Chondrocyte (in vitro differentiated cells): ENCODE results near the gene MYL9. TPM values are rescaled to one million over a fixed set of nuclear protein-coding genes. Genes with fewer than 3 reads are reported as not detected.

Experiments
- DNase-seq: peaks from one replicate; pipeline ENCODE4 v3.0.0; 2021; ENCODE audit warnings: mixed read lengths, low spot score
- H3K27ac Mint-ChIP-seq: one replicate; pipeline ENCODE4 v1.8.0; 2021; ENCODE audit warnings: mild to moderate bottlenecking, moderate library complexity, mixed read lengths; ENCODE audit not compliant: unreplicated experiment
- H3K27me3 Mint-ChIP-seq: 2 replicates; pipeline ENCODE4 v1.8.0; 2021; ENCODE audit warnings: low read depth, mixed read lengths
- H3K36me3 Mint-ChIP-seq: 2 replicates; pipeline ENCODE4 v1.8.0; 2021; ENCODE audit warnings: low read depth, mixed read lengths
- H3K4me1 Mint-ChIP-seq: 2 replicates; pipeline ENCODE4 v1.8.0; 2021; ENCODE audit warnings: low read depth, mild to moderate bottlenecking, mixed read lengths
- H3K4me3 Mint-ChIP-seq: one replicate; pipeline ENCODE4 v1.8.0; 2021; ENCODE audit warnings: mild to moderate bottlenecking, moderate library complexity, mixed read lengths; ENCODE audit not compliant: unreplicated experiment
- H3K9me3 Mint-ChIP-seq: 2 replicates; pipeline ENCODE4 v1.8.0; 2021; ENCODE audit warnings: low read depth, mixed read lengths
- total RNA-seq: library from RNA; stranded (reverse); gene quantifications from 3 replicates; pipeline ENCODE4 v1.2.1, GENCODE V29; 2021
- TF ChIP-seq, protein P1 (sequence below): fragments of 200-600 bp; sonication (generic); IDR thresholded peaks from 2 replicates; pipeline ENCODE4 v1.5.0; 2021; ENCODE audit warnings: antibody characterized with exemption, mild to moderate bottlenecking, moderate library complexity

Gene MYL9
- total RNA-seq, 1 donor from 2014 or later, result 1,930 TPM

DNA sequence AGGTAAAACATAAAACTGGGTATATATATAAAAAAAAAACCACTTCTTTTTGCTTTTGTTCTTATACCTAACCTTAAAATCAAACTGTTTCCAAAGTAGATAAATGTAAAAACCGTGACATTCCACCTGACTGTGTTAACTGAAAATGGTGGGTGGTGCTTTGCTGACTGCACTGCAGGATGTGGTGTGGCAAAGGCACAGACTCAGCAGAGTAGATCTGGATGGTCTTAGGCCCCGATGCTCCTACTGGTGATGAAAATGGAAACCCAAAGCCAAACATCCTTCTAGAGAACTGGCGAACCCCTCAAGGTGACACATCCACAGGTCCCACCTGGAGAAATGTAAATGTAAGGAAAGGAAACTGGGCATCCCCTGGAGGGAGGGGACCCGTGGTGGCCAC is 41.0 kb downstream of the MYL9 start:
- TF ChIP-seq, protein P1, sequence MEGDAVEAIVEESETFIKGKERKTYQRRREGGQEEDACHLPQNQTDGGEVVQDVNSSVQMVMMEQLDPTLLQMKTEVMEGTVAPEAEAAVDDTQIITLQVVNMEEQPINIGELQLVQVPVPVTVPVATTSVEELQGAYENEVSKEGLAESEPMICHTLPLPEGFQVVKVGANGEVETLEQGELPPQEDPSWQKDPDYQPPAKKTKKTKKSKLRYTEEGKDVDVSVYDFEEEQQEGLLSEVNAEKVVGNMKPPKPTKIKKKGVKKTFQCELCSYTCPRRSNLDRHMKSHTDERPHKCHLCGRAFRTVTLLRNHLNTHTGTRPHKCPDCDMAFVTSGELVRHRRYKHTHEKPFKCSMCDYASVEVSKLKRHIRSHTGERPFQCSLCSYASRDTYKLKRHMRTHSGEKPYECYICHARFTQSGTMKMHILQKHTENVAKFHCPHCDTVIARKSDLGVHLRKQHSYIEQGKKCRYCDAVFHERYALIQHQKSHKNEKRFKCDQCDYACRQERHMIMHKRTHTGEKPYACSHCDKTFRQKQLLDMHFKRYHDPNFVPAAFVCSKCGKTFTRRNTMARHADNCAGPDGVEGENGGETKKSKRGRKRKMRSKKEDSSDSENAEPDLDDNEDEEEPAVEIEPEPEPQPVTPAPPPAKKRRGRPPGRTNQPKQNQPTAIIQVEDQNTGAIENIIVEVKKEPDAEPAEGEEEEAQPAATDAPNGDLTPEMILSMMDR, result no peak
- Mint-ChIP-seq H3K4me1 (peaks cover 10% of the 10 kb centered on the region), H3K36me3 (peaks cover 18% of the 10 kb centered on the region), H3K9me3 (no peaks in the 10 kb centered on the region), H3K27me3 (no peaks in the 10 kb centered on the region), H3K4me3 (no peak overlapping the region), H3K27ac (no peak overlapping the region)
- DNase-seq, result no peak

DNA sequence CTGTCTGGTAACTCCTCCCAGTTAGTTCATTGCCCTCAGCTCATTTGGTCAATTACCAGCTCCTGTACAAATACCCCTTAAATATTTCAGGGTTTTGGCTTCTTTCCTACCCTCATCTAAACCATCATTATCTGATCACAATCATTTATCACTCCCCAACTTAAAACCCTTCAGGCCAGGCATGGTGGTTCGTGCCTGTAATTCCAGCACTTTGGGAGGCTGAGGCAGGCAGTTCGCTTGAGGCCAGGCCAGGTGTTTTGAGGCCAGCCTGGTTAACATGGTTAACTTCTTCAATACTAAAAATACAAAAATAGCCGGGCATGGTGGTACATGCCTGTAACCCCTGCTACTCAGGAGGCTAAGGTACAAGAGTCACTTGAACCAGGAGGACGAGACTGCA is 41.5 kb downstream of the MYL9 start:
- Mint-ChIP-seq H3K9me3 (no peaks in the 10 kb centered on the region), H3K4me3 (no peak overlapping the region), H3K27ac (no peak overlapping the region), H3K4me1 (peaks cover 10% of the 10 kb centered on the region), H3K36me3 (peaks cover 18% of the 10 kb centered on the region), H3K27me3 (no peaks in the 10 kb centered on the region)
- no peak for DNase-seq
- TF ChIP-seq, protein P1, result no peak

DNA sequence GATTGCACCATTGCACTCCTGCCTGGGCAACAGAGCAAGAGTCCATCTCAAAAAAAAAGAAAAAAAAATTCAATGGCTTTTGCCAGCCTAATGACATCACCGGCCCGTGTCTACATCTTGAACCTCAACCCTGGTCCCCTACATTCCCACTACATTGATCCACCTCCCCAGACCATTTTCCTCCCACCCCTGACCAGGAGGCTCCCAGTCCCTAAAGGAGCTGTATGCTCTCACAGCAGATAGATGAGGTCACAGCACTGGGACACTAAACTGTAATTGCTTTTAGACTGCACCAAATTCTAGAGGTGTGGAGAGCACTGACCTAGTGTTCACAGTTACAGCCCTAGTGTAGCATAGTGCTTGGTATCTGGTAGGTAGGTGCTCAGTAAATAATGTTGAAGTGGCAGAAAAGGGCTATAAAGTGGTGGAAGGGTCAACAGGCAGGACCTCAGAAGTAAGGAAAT is 42.7 kb downstream of the MYL9 start:
- no peak for DNase-seq
- TF ChIP-seq, protein P1, result no peak
- Mint-ChIP-seq H3K36me3 (peaks cover 18% of the 10 kb centered on the region), H3K4me1 (peaks cover 10% of the 10 kb centered on the region), H3K9me3 (no peaks in the 10 kb centered on the region), H3K27me3 (no peaks in the 10 kb centered on the region), H3K27ac (no peak overlapping the region), H3K4me3 (no peak overlapping the region)

DNA sequence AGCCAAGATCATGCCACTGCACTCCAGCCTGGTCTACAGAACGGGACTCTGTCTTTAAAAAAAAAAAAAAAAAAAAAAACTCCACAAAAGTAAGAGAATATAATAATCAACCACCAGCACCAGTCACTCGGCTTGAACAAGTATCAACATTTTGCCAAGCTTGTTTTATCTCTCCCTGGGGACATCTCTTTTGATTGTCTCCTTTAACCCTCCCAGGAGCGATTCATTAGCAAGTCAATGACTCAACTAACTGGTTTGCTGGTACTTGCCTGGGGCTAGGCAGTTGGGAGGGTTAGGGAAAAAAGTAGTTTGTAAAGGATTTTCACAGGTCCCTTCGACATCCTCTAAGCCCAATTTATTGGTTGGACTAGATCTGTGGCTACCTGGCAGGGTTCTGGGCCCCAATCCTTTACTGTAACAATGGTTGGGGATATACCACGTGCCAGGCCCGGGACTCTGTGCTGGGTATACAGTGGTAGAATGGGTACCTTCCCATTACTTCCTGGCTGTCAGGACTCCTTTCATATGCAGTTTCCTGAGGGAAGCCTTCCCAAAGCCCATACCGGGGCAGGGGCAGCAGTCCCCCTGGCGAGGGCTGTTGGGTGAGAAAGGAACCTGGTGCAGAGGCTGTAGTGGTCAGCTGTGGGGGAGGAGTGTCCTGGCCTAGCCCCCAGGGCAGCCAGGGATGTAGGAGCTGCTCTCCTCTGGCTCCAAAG is 44.2 kb downstream of the MYL9 start:
- TF ChIP-seq, protein P1, result no peak
- Mint-ChIP-seq H3K9me3 (no peaks in the 10 kb centered on the region), H3K4me1 (peaks cover 3% of the 10 kb centered on the region), H3K36me3 (peaks cover 10% of the 10 kb centered on the region), H3K27ac (no peak overlapping the region), H3K27me3 (no peaks in the 10 kb centered on the region), H3K4me3 (no peak overlapping the region)
- no peak for DNase-seq

DNA sequence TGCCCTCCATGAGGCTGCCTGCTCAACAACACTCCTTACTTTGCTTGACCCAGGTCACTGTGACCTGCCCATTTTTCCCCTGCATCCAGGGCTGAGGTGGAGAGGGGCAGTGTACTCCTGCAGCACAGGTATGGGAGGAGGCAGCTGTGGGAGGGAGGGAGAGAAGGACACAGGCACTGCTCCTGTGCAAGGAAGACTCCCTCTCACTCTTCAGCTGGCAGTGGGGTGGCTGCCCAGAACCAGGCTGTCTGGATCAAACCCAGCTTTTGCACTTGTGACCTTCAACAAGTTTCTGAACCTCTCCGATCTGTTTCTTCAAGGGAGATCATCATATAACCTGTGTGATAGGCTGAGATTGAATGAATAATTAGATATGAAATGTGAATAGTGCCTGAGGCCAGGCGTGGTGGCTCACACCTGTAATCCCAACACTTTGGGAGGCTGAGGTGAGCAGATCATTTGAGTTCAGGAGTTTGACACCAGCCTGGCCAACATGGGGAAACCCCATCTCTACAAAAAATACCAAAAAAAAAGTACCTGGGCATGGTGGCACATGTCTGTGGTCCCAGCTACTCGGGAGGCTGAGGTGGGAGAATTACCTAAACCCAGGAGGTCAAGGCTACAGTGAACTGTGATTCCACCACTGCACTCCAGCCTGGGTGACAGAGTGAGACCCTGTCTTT is 46.2 kb downstream of the MYL9 start:
- Mint-ChIP-seq H3K27ac (no peak overlapping the region), H3K36me3 (peaks cover 9% of the 10 kb centered on the region), H3K9me3 (no peaks in the 10 kb centered on the region), H3K27me3 (no peaks in the 10 kb centered on the region), H3K4me1 (peaks cover 15% of the 10 kb centered on the region), H3K4me3 (no peak overlapping the region)
- DNase-seq, result no peak
- TF ChIP-seq, protein P1, result no peak
